Omental fat pad (tissue), 4 donors: Measurements from ENCODE around the gene PPM1M. TPM values are rescaled to one million over a fixed set of nuclear protein-coding genes. Genes with fewer than 3 reads are reported as not detected.
"Not testable (repeated sequence)": the region's sequence is repeated elsewhere in the genome, so short reads cannot be mapped to it uniquely, and the experiment has no call there.

Experiments
- ATAC-seq: fragments of 150-250 bp; one replicate; pipeline ENCODE4 v1.9.1; 2016; ENCODE audit warnings: mild to moderate bottlenecking, moderate library complexity; ENCODE audit not compliant: low FRiP score
- DNase-seq: peaks from one replicate; pipeline ENCODE4 v3.0.0-alpha.2; 2019; ENCODE audit warnings: low spot score
- total RNA-seq, 4 donors: library from RNA; depleted of rRNA; stranded (reverse); fragments of >200 nt; gene quantifications; one replicate each; pipeline ENCODE4 v1.1.0, GENCODE V29; 2016
- TF ChIP-seq, protein P1 (sequence below), 3 donors: fragments of 450-650 bp; IDR thresholded peaks; one replicate each; pipeline ENCODE4 v1.5.1; 2016 to 2017; ENCODE audit warnings: antibody characterized with exemption in 3 of 3, mild to moderate bottlenecking in 3 of 3, moderate library complexity in 2 of 3

Gene PPM1M
- total RNA-seq, 4 donors from 2014 or later, result 17.0 to 32.2 (median 23.9) TPM

DNA sequence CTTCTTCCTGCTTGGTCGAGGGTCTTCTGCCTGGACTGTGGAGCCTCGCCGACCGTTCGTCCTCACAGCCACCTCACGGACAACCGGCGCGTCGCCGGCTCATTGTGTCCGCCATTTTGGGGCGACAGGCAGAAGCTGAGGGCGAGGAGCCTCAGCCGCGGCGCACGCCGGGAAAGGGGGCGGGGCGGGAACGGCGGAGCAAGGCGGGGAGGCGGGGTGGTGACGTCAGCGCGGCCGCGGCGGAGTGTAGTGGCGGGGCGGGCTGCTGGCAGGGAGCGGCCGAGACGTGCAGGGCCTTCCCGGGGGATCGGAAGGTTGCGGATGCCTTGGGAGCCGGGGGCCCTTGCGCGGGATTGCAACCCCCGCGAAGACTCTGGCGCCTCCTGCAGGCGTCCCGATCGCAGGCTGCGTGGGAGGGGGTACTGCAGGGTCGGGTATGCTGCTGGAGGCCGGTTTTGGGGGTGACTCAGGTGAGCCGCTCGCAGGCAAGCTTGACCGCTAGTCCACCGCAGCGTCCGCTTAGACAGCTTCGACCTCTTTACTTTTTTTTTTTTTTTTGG lies 33.0 kb downstream of the PPM1M start, which contains the start of gene WDR82:
Gene WDR82, minus strand, starts transcription at position 140 of the 560 bp plus-strand sequence. CDS start 288 bp downstream, outside the sequence.
- DNase-seq (peak; percentile 89), ATAC-seq (peak; percentile 95)
- TF ChIP-seq, protein P1, sequence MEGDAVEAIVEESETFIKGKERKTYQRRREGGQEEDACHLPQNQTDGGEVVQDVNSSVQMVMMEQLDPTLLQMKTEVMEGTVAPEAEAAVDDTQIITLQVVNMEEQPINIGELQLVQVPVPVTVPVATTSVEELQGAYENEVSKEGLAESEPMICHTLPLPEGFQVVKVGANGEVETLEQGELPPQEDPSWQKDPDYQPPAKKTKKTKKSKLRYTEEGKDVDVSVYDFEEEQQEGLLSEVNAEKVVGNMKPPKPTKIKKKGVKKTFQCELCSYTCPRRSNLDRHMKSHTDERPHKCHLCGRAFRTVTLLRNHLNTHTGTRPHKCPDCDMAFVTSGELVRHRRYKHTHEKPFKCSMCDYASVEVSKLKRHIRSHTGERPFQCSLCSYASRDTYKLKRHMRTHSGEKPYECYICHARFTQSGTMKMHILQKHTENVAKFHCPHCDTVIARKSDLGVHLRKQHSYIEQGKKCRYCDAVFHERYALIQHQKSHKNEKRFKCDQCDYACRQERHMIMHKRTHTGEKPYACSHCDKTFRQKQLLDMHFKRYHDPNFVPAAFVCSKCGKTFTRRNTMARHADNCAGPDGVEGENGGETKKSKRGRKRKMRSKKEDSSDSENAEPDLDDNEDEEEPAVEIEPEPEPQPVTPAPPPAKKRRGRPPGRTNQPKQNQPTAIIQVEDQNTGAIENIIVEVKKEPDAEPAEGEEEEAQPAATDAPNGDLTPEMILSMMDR (IDR thresholded peaks at IDR 0.05), result peak in 1 of 3 donors; percentile 39

DNA sequence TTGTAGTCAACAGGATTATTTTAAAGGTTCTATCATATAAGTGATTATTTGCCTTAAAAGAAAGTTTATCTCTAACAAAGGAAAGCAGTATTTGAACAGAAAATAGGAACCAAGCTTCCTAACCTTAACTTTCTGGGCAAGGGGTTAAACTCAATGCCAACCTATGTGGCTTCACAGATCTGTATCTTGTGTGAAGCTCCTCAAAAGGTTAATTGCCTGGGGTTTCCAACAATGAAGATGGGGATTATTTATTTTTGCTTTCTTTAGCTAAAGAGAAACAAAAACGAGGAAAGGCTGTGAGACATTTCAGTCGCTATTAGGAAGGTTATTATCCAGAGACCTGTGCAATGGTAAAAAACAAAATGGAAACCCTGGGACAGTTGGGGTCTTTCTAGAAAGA lies 34.0 kb downstream of the PPM1M start:
- TF ChIP-seq, protein P1 (IDR thresholded peaks at IDR 0.05), result no peak
- no peak for DNase-seq
- no peak for ATAC-seq

DNA sequence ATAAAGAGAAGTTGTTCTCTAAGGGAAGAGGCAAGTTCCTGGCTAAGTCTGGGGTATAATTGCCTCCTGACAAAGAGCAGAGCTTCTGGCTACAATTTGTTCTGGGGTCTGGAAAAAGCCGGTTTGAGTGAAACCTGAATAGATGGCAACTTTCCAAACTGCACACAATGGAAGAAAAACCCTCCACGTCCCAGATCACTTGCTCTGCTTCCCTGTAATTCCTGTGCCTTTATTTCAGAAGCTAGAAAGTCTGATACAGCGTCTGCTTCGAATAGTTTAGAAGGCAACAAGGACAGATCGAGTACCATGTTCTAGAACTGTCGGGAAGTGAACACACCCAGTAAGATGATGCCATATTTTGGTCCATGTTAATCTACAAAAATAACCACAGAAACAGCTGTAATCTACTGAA lies 34.5 kb downstream of the PPM1M start:
- ATAC-seq, result no peak
- TF ChIP-seq, protein P1 (IDR thresholded peaks at IDR 0.05), result no peak
- DNase-seq, result no peak

DNA sequence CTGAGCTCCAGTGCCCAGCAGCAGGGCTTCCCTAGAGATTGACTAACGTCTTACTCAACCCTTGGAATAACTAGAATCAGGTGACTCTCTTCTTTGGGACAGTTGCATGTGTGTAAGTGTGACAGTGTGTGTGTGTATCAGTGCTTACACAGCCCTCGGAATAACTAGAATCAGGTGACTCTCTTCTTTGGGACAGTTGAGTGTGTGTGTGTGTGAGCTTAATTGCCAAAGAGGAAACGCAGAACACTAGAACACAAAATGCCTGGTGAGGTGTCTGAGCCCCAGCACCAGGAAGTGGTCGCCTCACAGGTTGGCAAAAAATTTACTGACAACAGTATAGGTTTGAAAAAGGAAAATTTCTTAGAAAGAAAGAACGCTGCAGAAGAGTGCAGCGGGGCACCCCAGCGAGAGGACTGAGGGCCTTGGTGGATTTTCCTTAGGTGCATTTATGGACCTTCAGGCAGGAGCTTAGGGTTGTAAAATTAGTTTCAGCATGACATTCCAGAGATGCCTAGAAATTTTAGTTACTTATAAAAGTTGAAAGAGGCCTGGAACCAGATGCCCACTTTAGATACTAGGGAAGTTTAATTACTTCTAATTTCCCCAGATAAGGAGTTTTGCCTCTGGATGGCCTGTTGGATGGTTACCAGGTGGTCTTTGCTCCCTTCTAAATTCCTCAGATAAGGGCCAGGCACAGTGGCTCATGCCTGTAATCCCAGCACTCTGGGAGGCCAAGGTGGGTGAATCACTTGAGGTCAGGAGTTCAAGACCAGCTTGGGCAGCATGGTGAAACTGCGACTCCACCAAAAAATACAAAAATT lies 36.6 kb downstream of the PPM1M start:
- DNase-seq (no peak), ATAC-seq (no peak)
- TF ChIP-seq, protein P1 (IDR thresholded peaks at IDR 0.05), result no peak

DNA sequence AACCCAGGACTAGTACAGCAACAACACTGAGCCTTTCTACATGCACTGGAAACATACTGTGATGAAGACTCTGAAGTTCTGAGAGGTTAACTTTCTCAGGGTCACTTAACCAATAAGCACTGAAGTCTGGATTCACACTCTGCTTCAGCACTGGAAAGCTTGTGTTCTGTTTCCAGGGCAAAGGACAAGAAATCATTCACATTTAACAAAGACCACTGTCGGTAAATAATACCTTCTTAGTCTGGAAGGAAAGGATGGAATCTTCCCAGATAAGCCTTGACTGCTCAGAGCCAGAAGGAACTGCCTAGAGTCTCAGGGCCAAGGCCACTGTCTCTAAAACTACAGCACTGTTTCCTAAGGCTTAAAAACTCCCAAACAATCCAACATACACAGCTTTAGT lies 37.7 kb downstream of the PPM1M start:
- DNase-seq (no peak), ATAC-seq (no peak)
- TF ChIP-seq, protein P1 (IDR thresholded peaks at IDR 0.05), result no peak

DNA sequence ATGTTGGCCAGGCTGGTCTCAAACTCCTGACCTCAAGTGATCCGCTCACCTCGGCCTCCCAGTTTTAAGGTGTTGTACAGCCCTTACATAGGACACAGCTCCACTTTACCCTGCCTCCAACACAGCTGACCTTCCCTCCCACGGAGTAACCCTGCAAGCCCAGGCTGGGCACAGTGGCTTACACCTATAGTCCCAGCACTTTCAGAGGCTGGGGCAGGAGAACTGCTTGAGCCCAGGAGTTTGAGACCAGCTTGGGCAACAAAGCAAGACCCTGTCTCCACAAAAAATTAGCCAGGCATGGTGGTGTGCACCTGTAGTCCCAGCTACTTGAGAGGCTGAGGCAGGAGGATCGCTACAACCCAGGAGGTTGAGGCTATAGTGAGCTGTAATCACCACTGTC lies 38.5 kb downstream of the PPM1M start:
- not testable (repeated sequence) for DNase-seq, ATAC-seq

DNA sequence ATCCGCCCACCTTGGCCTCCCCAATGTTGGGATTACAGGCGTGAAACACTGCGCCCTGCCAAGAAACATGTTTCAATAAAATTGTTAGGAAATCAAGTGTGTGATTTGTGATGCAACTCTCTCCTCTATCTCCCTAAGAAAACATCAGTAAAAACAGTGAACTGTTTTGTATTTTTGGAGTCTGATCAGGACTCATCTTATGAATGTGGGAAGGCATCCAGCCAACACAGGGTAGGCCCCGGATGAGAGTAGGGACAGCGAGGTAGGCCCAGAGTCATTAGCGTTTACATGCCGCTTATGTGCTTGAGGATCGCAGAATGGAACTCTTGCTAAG lies 41.2 kb downstream of the PPM1M start:
- TF ChIP-seq, protein P1 (IDR thresholded peaks at IDR 0.05), result no peak
- ATAC-seq (no peak), DNase-seq (no peak)
